HG03342 (cell line): ENCODE data around the gene HUNK.

ENCODE experiments used
- ATAC-seq: cut with Tn5 transposase; IDR thresholded peaks from one replicate; pipeline ENCODE4 v1.9.1; 2021; ENCODE audit warnings: mild to moderate bottlenecking, moderate library complexity; ENCODE audit not compliant: unreplicated experiment

The HUNK gene

DNA sequence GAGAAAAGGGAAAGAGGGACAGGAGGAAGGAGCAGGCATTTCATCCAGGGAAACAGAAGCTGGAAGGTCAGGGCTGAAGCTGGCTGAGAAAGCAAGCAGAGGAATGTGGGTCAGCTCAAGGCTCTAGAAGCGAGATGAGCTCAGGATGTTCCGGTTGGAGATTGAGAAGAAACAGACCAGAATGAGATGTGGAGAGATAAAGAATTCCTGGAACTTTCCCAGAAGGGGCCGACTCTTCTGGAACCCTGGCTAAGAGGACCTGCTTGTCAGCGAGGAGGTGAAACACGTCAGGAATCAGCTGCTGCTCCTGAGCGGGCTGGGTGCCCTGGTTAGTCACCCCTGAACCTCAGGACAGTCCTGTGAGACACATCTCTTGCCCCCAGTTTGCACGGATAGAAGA, 75.9 kb downstream of the HUNK start:
- ATAC-seq = no peak

DNA sequence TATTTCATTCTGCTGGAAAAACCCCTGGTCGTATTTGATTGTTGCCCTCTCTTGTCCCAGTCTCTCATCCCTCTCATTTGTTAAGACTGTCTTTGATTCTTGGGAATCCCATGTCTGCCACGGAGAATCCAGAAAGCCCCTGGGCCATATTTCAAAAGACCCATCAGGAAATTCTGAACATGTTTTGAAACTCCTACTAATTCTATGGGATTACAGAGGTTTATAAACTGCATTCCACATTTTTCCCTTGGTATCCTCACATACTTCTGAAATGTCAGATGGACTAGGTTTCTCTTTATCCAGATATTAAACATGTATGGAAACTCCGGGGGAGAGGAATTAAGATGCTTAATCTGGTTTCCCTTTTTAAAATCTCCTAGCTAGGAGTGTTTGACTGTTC, 80.0 kb downstream of the HUNK start:
- ATAC-seq = no peak

- ATAC-seq = no peak
These were observed 84.8 kb downstream of the HUNK start for GRCh38 chr21:31957631-31958030.

DNA sequence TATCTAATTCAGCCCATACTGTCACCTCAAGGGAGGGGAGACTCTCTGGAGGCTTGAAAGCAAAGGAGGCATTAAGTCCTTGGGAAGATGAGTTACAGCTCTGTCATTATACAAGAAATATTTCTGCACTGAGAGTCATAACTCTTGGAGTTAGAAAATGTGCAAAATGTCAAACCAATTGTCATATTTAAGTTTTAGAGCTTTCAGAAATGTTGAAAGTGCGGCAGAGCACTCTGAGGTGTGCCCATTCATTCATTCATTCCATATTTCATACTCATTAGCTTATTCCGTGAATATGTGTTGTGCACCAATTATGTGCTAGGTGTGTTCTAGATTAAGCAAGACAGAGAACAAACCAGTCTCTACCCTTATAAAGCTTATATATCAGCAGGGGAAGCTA, 87.1 kb downstream of the HUNK start:
- no peak for ATAC-seq

GRCh38 chr21:31961027-31961426, 88.2 kb downstream of the HUNK start:
- no peak for ATAC-seq

- ATAC-seq = no peak
These were observed 88.9 kb downstream of the HUNK start for GRCh38 chr21:31961704-31962103.

DNA sequence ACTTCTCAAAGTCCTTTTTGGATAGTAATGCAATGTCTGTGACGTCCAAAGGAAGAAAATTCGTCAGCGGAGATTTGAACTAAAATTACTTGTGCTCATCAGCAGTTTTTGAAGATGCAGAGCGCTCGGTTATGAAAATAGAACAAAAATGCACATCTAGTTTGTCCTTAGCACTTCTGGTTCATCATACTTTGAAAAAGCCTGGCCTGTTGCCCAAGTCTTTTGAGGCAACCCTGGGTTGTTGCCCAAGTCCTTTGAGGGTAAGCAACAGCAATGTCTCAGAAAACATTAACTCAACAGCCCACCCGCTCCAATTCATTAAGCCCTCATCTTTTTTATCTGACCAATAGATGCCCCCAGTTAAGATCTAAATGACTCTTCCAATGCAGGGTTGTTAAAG, 91.9 kb downstream of the HUNK start:
- no peak for ATAC-seq

- no peak for ATAC-seq
These were observed 94.5 kb downstream of the HUNK start for GRCh38 chr21:31967334-31967733.

GRCh38 chr21:31972622-31973021, 99.8 kb downstream of the HUNK start:
- ATAC-seq = no peak

DNA sequence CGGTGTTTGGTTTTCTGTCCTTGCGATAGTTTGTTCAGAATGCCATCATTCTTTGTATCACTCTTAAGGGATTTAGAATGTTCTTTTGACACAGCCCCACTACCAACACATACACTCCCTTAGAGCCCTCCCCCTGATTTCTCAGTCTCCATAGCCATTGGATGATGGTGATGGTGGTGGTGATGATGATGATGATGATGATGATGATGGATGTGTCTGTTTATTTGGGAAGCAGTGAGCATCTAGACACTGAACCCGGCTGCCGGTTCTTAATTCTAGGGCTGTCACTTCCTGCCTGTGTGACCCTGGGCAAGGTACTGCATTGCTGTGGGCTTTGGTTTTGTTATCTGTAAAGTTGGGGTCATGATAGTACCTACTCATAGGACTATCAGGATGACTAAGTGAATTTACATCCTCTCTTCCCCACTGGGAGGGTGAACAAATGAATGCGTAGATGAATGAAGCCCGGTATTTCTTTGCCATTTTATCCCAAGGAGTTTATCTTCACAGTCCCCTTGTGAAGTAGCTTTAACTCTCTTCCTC, 100.7 kb downstream of the HUNK start:
- ATAC-seq = no peak

GRCh38 chr21:31974454-31974985, 101.7 kb downstream of the HUNK start:
- no peak for ATAC-seq

GRCh38 chr21:31975491-31975890, 102.7 kb downstream of the HUNK start:
- ATAC-seq = no peak

- no peak for ATAC-seq
These were observed 105.0 kb downstream of the HUNK start for GRCh38 chr21:31977816-31978215.

DNA sequence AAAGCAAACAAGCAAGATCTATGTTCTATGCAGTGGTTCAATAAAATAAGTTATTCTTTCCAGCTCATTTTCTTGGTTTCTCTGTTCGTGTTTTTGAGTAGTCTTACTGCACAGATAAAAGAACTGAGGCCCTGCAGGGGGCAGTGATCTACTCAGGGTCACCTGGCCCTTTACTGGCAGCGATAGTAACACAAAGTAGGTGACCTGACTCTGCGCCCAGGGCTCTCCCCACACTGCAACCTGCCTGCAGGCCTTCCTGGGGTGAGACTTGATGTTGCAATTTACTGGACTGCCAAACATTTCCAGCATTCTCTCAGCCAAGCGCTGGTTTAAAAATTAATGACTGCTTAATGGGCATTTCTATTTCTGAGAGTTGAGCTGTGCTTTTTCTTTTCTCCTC, 110.3 kb downstream of the HUNK start:
- ATAC-seq = no peak

- ATAC-seq = no peak
These were observed 110.7 kb downstream of the HUNK start for GRCh38 chr21:31983554-31983953.

DNA sequence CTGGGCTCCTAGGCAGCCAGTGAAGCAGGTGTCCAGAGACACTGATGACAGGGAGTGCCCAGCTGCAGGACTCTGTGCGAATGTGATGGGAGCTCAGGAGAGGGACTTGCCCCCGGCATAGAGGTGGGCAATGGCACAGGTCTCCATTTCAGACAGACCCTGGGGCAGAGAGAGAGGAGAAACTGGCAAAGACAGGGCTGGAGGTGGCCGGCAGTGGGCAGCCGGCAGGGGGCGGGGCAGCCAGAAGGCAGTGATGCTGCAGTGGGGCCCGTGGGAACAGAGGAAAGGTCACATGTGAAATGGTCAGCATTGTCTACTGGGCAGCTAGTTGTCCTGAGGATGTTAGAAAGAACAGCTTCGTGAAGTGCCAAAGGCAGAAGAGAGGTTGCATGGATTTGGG, 112.6 kb downstream of the HUNK start:
- ATAC-seq = no peak

DNA sequence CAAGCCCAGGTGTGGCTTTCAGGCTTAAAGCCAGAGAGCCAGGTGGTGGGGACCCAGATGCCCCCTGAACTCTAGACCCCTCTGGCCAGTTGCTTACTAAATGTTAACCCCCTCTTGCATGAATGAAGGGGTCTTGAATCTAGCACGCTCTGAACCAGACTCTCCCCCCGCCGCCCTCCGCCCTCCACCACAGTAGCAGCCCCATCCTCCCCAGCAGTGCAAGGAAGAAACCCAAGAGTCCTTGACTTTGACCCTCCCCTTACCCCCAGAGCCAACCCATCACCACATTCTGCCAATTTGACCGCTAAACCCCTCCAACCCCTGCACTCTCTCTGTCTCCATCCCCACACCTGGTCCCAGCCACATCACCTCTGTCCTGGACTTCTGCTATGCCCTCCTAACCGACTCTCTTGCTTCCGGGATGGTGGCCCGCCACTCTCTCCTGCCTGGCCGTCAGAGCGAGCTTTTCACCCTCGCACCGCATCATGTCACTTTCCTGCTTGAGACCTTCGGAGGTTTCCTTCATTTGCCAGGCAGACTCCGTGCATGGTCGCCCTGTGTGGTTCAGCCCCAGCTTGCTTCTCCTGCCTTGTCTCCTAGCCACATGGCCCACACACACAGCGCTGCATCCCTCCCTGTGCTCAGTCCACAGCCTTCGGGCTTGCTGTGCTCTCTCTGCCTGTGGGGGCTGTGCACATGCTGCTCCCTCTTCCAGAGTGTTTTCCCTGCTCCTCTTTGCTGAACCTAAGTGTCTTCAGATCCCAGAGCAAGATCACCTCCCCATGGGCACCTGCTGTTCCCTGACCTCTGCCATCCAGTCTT, 113.4 kb downstream of the HUNK start:
- ATAC-seq = no peak

DNA sequence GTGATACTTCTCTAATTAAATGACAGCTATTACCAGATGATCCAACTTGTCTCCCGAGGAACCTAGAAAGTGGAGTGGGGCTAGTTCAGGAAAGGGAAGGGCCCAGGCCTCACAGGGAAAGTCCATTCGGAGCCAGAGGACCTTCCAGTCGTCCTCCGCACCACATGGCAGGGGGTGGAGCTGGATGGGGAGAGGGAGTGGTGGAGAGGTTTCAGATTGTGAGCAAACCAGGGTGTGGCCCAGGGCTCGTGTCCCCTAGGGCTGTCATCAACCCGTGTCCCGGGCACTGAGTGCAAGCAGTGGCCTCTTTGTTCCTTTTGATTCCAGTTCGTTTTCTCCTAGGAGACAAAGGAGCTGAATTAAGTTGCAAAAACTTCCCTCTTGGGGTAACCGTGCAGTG, 114.9 kb downstream of the HUNK start:
- ATAC-seq = no peak

DNA sequence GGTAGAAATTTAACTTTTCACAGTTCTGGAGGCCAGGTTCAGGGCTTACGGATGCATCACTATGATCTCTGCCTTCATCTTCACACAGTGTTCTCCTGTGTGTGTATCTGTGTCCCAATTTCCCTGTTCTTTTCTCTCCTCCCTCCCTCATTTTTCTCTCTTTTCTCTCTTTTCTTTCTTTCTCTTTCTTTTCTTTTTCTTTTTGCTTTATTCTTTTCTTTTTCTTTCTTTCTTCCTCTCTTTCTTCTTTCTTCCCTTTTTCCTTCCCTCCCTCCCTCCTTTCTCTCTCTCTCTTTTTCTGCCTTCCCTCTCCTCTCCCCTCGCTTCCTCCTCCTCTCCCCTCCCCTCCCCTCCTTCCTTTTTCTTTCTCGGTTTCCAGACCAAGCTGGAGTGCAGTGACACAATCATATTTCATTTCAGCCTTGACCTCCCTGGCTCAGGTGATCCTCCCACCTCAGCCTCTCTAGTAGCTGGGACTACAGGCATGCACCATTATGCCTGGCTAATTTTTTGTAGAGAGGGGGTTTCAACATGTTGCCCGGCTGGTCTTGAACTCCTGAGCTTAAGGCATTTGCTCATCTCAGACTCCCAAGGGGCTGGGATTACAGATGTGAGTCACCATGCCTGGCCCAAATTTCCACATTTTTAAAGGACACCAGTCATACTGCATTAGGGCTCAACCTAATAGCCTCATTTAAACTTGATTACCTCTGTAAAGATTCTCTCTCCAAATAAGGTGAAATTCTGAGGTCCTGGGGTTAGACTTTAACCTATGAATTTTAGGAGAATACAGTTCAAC, 115.9 kb downstream of the HUNK start:
- ATAC-seq = no peak

DNA sequence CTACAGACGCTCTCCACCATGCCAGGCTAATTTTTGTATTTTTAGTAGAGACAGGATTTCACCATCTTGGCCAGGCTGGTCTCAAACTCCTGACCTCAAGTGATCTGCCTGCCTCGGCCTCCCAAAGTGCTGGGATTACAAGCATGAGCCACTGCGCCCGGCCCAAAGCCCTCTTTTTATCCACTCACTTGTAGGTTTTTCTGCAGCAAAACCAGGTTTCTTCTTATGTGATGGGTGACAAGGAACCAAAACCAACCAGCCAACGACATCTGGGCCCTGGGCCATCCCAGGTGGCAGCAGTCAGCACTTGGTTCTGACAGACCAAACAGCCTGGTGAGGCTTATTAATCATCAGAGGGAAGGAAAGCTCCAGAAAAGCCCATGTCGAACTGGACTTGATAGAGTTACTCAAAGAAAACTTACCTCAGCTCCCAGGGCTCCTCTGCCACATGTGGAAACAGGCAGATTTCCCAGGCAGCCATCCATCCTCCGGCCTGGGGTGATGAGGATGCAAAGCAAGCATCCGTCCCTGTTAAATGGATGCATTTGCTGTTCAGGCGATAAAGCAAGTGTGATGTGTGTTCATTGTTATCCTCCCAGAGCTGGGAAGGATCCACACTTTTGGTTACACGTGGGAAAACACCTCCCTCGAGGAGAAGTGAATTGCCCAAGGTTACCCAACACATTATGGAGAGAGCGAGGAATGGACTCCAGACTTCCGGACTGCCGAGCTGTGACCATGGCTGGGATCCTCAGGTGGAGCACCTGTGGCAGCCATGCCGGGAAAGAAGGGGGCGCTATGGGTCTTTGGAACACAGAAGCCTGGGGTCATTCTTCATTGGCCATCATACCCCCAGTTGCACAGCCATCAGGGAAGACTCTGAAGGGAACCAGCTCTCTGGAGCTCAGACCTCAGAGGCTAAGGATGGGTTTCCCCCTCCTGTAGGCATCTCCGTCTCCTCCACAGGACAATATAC, 118.8 kb downstream of the HUNK start:
- ATAC-seq = no peak

DNA sequence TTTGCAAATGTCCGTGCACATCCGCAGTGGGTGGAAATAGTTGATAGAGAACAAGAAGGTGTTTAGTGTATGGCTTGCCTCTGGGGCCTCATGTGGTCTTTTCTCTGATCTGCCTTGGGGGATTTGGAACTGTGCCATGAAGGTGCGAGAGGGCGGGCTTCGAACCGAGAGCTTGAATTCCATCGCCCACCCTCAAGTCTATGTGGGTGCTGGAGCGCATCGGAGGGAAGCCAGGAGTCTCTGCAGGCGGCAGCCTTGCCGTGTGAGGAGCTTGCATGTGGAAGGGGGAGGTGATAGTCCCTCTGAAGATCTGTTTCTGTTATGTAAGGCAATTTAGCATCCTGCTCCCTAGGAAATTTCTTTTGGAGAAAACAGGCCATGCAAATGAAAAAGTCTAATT, 119.6 kb downstream of the HUNK start:
- ATAC-seq = no peak
